NCI-H146 (cell line): ENCODE data around the gene ACTR2.
"Not testable (repeated sequence)": the region's sequence is repeated elsewhere in the genome, so short reads cannot be mapped to it uniquely, and the experiment has no call there.

Experiments used
- DNase-seq: peaks from one replicate; lab custom pipeline; 2025; lab: John Stamatoyannopoulos, UW

Gene ACTR2

GRCh38 chr2:65227456-65228262 lies at the start of gene ACTR2:
Gene ACTR2, plus strand, starts transcription at chr2:65227831. Its CDS starts 79 bp downstream, at chr2:65227910.
- peak; percentile 97 for DNase-seq

- no peak for DNase-seq
Observed at GRCh38 chr2:65182570-65182969, 45.1 kb upstream of the ACTR2 start.

GRCh38 chr2:65183406-65183805 lies 44.2 kb upstream of the ACTR2 start:
- not testable (repeated sequence) for DNase-seq

DNA sequence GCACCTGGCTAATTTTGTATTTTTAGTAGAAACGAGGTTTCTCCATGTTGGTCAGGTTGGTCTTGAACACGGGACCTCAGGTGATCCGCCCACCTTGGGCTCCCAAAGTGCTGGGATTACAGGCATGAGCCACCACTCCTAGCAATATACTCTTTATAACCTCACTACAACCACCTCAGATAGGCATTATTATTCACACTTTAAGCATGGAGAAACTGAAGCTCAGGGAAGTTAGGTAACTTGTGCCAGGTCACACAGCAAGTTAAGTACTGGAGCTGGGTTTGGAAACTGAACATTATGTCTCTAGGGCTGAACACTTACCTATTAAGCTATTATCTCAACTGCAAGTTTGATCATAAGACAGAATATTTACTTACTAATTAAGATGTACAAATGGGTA lies 42.6 kb upstream of the ACTR2 start:
- DNase-seq: no peak

DNA sequence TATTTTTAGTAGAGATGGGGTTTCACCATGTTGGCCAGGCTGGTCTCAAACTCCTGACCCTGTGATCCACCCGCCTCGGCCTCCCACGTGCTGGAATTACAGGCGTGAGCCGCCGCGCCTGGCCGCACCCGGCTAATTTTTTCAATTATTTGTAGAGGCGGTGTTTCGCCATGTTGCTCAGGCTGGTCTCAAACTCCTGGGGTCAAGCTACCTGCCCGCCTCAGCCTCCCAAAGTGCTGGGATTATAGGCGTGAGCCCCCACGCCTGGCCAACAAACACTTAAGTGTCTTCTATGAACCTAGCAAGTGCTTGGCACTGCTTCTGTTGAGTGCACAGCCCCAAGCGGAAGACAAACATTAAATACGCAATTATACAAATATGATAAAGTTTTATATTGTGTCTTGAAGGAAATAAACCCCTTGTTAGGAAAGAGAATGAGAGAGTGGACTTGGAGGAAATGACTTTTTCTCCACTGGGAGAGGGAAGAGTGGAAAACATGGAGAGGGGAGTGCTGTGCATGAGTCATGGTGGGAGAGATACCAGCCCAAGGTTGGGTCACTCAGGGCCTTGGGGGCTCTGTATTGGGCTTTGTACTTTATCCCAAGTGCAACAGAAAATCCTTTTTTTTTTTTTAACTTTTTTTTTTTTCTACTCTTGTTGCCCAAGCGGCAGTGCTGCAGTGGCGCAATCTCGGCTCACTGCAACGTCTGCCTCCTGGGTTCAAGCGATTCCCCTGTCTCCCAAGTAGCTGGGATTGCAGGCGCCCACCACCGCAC lies 41.4 kb upstream of the ACTR2 start:
- no peak for DNase-seq

DNA sequence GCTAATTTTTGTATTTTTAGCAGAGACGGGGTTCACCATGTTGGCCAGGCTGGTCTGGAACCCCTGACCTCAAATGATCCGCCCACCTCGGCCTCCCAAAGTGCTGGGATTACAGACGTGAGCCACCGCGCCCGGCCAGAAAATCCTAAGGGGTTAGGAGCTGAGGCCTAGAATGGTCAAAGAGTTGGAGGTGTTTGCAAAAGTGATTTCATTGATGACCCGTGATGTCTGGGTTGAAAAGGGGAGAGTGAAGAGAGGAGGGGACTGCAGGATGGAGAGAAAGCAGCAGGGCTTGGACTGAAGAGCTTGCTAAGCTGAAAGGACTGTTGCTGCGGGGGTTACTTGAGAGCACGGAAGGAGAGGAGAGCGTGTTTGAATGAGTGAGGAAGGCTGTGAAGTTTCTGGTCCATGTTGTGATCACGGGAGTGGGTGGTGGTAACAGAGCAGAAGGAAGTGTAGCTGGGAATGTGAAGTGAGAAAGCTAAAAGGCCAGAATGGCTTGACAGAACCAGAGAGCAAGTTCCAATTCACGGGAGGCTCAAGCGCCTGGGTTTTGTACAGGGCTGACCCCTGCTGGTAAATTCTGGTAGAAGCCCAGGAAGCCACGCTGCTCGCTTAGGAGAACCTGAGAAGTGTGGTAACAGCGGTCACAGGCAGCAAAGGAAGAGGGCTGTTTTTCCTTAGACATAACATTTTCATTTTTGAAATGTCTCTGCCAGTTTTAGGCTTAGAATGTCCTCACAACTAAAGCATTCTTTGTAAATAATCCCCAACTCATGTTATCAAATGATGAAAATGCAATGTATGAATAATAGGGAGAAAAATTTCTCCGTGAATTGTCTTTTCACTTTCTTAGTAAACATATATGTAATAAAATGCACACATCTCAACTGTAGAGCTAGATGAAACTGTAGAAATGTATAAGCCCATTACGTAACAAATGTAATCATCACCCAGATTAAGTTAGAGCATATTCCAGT lies 40.5 kb upstream of the ACTR2 start:
- peak; percentile 61 for DNase-seq

GRCh38 chr2:65193446-65193845 lies 34.2 kb upstream of the ACTR2 start:
- no peak for DNase-seq

DNA sequence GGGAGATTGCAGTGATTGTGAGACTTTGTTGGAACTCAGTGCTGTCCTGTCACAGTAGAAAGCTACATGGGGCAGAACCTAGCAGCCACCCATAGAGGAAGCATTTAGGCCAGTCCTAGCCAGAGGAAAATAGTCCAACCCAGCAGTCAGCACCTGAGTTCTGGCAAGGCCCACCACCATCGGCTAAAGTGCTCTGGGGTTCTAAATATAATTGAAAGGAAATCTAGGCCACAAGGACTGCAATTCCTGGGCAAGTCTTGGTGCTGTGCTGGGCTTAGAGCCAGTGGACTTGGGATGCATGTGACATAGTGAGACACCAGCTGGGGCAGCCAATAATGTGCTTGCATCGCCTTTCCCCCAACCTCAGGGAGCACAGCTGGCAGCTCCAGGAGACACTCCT lies 28.9 kb upstream of the ACTR2 start:
- no peak for DNase-seq

GRCh38 chr2:65199166-65199565 lies 28.5 kb upstream of the ACTR2 start:
- no peak for DNase-seq

- DNase-seq: no peak
Observed at GRCh38 chr2:65199891-65200290, 27.7 kb upstream of the ACTR2 start.

DNA sequence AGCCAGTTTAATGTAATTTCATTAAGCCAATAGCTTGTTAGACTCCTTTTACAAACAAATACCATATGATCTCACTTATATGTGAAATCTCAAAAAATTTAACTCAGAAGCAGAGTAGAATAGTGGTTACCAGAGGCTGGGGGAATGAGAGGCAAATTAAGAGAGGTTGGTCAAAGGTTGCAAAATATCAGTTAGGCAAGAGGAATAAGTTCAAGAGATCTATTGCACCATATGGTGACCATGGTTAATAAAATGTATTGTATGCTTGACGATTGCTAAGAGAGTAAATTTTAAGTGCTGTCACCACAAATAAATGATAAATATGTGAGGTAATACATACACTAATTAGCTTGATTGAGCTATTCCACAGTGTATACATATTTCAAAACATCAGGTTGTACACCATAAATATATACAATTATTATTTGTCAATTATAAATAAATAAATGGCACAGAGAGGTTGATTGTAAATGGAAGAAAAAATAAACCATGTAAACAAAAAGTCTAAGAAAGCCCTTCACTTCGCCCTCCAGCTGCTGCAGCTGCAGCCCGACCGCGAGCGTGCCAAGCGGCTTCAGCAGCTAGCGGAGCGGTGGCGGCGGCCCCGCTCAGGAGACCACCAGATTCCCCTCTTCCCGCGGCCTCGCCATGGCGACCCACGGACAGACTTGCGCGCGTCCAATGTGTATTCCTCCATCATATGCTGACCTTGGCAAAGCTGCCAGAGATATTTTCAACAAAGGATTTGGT lies 23.0 kb upstream of the ACTR2 start:
- no peak for DNase-seq

- DNase-seq: no peak
Observed at GRCh38 chr2:65212115-65212514, 15.5 kb upstream of the ACTR2 start.

DNA sequence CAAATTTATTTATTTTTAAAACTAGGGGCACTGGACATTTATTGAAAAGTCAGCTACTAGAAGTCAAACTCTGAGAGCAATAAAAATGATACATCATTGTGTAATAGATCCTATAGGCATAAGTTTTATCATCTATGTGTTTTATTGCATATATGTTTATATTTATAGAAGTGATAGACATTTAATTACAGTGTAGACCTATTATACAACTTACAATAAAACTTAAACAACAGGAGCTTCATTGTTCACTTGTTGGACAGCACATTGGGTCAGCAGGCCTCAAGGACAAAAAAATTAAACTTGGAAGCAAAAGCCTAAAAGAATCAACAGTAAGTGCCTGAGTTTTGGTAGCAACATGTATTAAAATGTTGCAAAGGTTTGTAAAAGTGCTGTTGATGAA lies 15.0 kb upstream of the ACTR2 start:
- no peak for DNase-seq

DNA sequence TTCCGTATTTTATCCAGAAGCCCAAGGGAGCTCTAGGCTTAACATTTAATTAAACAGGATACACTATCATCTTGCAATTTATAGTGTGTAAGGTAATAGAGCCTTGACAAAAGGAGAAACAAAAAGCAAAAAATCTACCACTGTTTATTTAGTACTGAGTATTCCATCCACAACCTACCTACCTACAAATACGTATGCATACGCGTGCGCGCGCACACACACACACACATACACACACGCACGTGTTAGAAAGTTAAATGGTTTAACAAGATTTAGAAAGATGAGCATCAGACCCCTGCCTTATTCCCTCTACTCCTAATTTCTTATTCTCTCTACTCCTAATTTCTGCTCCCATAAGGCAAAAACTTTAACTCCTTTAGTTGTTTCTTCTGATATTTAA lies 14.6 kb upstream of the ACTR2 start:
- no peak for DNase-seq

- DNase-seq: no peak
Observed at GRCh38 chr2:65214361-65214760, 13.3 kb upstream of the ACTR2 start.

GRCh38 chr2:65214843-65215242 lies 12.8 kb upstream of the ACTR2 start:
- DNase-seq: no peak

DNA sequence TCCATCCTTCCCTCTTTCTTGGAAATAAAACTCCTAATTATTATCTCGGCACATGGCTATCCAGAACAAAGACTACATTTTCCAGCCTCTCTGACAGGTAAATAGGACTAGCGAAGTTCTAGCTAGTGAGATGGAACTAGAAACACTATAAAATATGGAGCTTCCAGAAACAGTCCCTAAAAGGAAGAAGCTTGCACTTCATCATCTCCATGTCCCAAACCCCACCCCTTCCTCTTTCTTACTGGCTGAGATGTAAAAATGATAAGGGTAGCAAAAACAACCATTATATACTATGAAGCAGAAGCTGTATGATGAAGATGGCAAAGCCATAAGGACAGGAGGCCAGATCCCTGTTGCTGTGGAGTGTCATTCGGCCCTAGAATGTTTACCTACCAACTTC lies 11.7 kb upstream of the ACTR2 start:
- no peak for DNase-seq

GRCh38 chr2:65220432-65221131 lies 7.0 kb upstream of the ACTR2 start:
- DNase-seq: no peak

GRCh38 chr2:65221275-65221674 lies 6.4 kb upstream of the ACTR2 start:
- not testable (repeated sequence) for DNase-seq

DNA sequence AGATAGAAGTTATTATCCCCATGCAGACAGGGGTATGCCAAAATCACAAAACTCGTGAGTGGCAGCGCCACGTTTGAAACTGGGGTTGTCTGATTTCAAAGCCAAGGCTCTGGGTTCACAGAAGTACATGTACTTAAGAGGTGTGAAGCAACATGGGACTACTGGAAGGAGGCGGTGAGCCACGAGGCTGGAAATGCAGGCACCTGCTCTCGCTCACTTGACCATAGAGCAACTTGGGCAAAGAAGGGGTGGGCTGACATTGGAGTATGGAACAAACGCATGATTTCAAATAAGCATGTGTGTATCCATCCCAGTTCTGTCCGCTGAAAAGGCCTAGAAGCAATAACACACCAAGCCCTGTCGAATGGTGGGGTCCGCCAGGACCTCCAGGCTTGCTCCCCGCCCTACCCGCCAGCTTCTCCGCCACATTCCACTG lies 593 bp upstream of the ACTR2 start:
- peak; percentile 36 for DNase-seq

- peak; percentile 80 for DNase-seq
Observed at GRCh38 chr2:65228263-65228750, 676 bp downstream of the ACTR2 start.
